Peyer's patch (tissue), 4 donors: ENCODE measurements around the gene DIS3L2.

ENCODE experiments used
- CTCF ChIP-seq, 6 experiments: fragments of 450-650 bp in 4 of 6; fragments of 200-600 bp in 2 of 6; sonication (generic) in 1 of 6; IDR thresholded peaks; one replicate each; pipeline ENCODE4 v1.5.1; 2017 to 2019; ENCODE audit warnings: antibody characterized with exemption in 6 of 6, mild to moderate bottlenecking in 3 of 6, moderate library complexity in 1 of 6
- POLR2A ChIP-seq, 2 donors: fragments of 450-650 bp; IDR thresholded peaks; one replicate each; pipeline ENCODE4 v1.5.1; 2017; ENCODE audit warnings: antibody characterized with exemption in 2 of 2, mild to moderate bottlenecking in 2 of 2, moderate library complexity in 2 of 2

DNA sequence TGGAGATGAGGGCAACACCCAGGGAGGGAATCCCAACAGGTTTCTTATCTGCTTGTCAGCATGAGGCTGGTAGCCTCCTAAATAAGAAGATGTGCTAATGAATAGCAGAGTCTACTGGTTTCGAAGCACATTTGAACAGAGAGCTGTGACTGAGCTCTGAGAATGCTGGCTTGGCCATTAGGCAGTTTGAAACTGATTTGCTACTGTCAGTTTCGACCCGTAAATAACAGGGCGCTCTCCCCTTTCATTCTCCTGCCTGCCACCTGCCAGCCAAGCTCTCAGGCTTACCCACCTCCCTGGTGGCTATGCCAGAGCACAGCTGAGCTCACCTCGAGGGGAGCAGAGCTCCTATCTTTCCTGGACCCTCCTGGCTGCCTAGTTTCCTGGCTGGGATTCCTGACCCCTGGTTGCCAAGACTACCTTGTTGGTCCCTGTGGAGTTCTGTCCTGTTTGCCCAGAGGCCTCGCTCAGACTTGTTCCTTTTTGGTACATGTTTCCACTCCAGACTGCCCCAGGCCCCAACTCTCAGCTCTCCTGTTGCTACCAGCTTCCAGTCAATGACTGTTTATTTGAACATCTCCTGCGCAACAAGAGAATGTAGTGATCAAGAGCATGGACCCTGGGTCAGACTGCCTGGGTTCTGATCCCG, 314.7 kb downstream of the DIS3L2 start:
- TF ChIP-seq CTCF (IDR thresholded peaks at IDR 0.05) (no peak), POLR2A (IDR thresholded peaks at IDR 0.05) (no peak)
